Measurements from ENCODE around the gene CCDC3. TPM values are rescaled to one million over a fixed set of nuclear protein-coding genes. Genes with fewer than 3 reads are reported as not detected.
A peak's percentile ranks its signal among the peaks of the same experiment; 100 is the strongest.

Gene CCDC3
- polyA plus RNA-seq, 6 donors from 2014 or later, result not detected

GRCh38 chr10:13026873-13027272 is 25.4 kb upstream of the CCDC3 start:
- Mint-ChIP-seq H3K9me3 (peaks cover 6 to 33% (median 19%) of the 10 kb centered on the region in 7 donors), H3K27me3 (peaks cover 34 to 44% (median 44%) of the 10 kb centered on the region in 3 donors), H3K27ac (no peak overlapping the region), H3K36me3 (peaks cover 3 to 7% of the 10 kb centered on the region in 2 donors), H3K4me1 (no peaks in the 10 kb centered on the region), H3K4me3 (no peak overlapping the region)
- ATAC-seq (ENCODE audit: low read depth in 2 of 2) (no peak), DNase-seq (no peak)

- Mint-ChIP-seq H3K27me3 (peaks cover 25 to 34% (median 30%) of the 10 kb centered on the region in 3 donors), H3K4me1 (no peaks in the 10 kb centered on the region), H3K4me3 (no peak overlapping the region)
These were observed 22.2 kb upstream of the CCDC3 start for GRCh38 chr10:13023754-13024153.

GRCh38 chr10:13019280-13019679 is 17.8 kb upstream of the CCDC3 start:
- H3K27me3 Mint-ChIP-seq, result peaks cover 11 to 21% (median 12%) of the 10 kb centered on the region in 3 donors
- no peaks in the 10 kb centered on the region for H3K4me1 Mint-ChIP-seq
- H3K4me3 Mint-ChIP-seq, result no peak overlapping the region
- peaks cover 7 to 8% of the 10 kb centered on the region in 2 donors for H3K36me3 Mint-ChIP-seq
- H3K27ac Mint-ChIP-seq, result no peak overlapping the region
- ATAC-seq (ENCODE audit: low read depth in 2 of 2), result no peak
- peaks cover 6 to 29% (median 10%) of the 10 kb centered on the region in 7 donors for H3K9me3 Mint-ChIP-seq
- no peak for DNase-seq

More at GRCh38 chr10:13023754-13024153, 22.2 kb upstream of the CCDC3 start:
- no peak for ATAC-seq (ENCODE audit: low read depth in 2 of 2)
- Mint-ChIP-seq H3K9me3 (peaks cover 6 to 33% (median 19%) of the 10 kb centered on the region in 7 donors), H3K36me3 (peaks cover 3 to 7% of the 10 kb centered on the region in 2 donors), H3K27ac (no peak overlapping the region)
- DNase-seq, result no peak

DNA sequence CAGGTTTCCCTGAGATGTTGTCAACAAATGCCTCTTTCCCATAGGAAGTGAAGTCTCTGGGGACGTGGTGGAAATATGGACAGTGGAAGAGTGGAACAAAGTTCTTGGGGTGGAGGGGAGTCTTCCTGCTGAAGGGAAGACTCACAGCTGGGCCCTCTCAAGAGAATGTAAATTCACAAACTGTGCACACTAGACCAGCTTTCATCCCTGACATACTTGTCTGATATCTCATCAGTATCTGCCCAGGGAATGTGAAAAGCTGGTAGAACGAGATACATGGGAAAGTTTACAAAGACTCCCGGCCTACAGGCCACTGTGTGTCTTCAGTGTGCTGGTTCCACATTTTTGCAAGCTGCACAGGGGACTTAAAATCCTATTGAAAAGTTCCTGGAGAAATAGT is 16.7 kb upstream of the CCDC3 start:
- Mint-ChIP-seq H3K27me3 (peaks cover 11 to 27% (median 12%) of the 10 kb centered on the region in 3 donors), H3K27ac (no peak overlapping the region), H3K9me3 (peaks cover 0 to 19% (median 6%) of the 10 kb centered on the region in 7 donors), H3K4me1 (no peaks in the 10 kb centered on the region), H3K36me3 (peaks cover 0 to 8% of the 10 kb centered on the region in 2 donors), H3K4me3 (no peak overlapping the region)
- no peak for ATAC-seq (ENCODE audit: low read depth in 2 of 2)
- DNase-seq, result no peak

- ATAC-seq (ENCODE audit: low read depth in 2 of 2), result no peak
- DNase-seq, result no peak
- Mint-ChIP-seq H3K4me1 (no peaks in the 10 kb centered on the region), H3K27me3 (peaks cover 13 to 25% (median 19%) of the 10 kb centered on the region in 3 donors), H3K4me3 (no peak overlapping the region), H3K9me3 (peaks cover 0 to 16% (median 0%) of the 10 kb centered on the region in 7 donors), H3K27ac (no peak overlapping the region), H3K36me3 (peaks cover 0 to 4% of the 10 kb centered on the region in 2 donors)
These were observed 15.4 kb upstream of the CCDC3 start for GRCh38 chr10:13016886-13017285.

- H3K4me3 Mint-ChIP-seq, result no peak overlapping the region
- no peak overlapping the region for H3K27ac Mint-ChIP-seq
- no peaks in the 10 kb centered on the region for H3K4me1 Mint-ChIP-seq
- no peak for DNase-seq
- H3K9me3 Mint-ChIP-seq, result peaks cover 0 to 20% (median 0%) of the 10 kb centered on the region in 7 donors
- peaks cover 0 to 4% of the 10 kb centered on the region in 2 donors for H3K36me3 Mint-ChIP-seq
- no peak for ATAC-seq (ENCODE audit: low read depth in 2 of 2)
- H3K27me3 Mint-ChIP-seq, result peaks cover 14 to 29% (median 21%) of the 10 kb centered on the region in 3 donors
These were observed 14.9 kb upstream of the CCDC3 start for GRCh38 chr10:13016426-13016825.

DNA sequence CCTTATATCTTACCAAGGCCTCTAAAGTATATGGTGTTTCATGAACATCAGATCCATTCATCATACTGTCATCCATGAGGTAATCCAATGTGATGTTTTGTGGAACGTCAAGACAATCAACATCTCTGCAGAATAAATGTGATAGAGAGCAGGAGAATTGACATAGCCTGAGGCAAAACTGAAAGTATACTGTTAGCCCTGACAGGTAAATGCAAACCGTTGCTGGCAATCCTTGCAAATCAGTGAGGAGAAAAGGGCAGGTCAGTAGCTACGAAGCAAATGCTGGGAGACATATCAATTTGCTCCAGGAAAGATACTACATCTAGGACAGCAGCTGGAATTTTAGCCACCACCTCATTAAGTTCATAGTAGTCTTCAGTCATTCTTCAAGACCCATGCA is 4.5 kb upstream of the CCDC3 start:
- H3K27ac Mint-ChIP-seq, result no peak overlapping the region
- ATAC-seq (ENCODE audit: low read depth in 2 of 2) (no peak), DNase-seq (no peak)
- no peak overlapping the region for H3K4me3 Mint-ChIP-seq
- peaks cover 0 to 10% (median 5%) of the 10 kb centered on the region in 7 donors for H3K9me3 Mint-ChIP-seq
- H3K36me3 Mint-ChIP-seq, result no peaks in the 10 kb centered on the region
- H3K27me3 Mint-ChIP-seq, result peaks cover 27 to 59% (median 52%) of the 10 kb centered on the region in 3 donors
- peaks cover 0 to 9% (median 2%) of the 10 kb centered on the region in 3 donors for H3K4me1 Mint-ChIP-seq

DNA sequence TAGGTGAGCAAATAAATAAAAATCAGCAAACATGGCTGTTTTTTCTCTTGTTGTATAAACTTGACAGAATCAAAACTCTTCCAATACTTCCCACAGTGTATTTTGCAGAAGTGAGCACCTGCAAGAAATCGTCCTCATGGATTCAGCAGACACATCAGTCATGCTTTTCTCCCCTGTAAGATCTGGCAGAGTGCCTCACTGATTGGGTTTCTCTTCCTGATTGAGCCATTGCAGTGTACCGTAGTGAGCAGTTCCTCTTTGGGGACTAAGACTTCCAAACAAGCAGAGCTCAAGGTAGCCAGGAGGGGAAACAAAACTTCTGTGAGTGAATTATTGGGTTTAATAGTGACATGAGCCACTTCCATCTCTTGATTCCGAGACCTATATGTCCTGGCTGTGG is 2.2 kb upstream of the CCDC3 start:
- H3K9me3 Mint-ChIP-seq, result peaks cover 0 to 10% (median 0%) of the 10 kb centered on the region in 7 donors
- no peak overlapping the region for H3K27ac Mint-ChIP-seq
- DNase-seq, result no peak
- peaks cover 39 to 69% (median 68%) of the 10 kb centered on the region in 3 donors for H3K27me3 Mint-ChIP-seq
- no peaks in the 10 kb centered on the region for H3K36me3 Mint-ChIP-seq
- ATAC-seq (ENCODE audit: low read depth in 2 of 2), result peak in 1 of 2 donors; percentile 28
- H3K4me1 Mint-ChIP-seq, result peaks cover 0 to 17% (median 7%) of the 10 kb centered on the region in 3 donors
- H3K4me3 Mint-ChIP-seq, result no peak overlapping the region

- no peak for DNase-seq
- H3K27ac Mint-ChIP-seq, result no peak overlapping the region
- H3K27me3 Mint-ChIP-seq, result peaks cover 32 to 75% (median 69%) of the 10 kb centered on the region in 3 donors
- no peak for ATAC-seq (ENCODE audit: low read depth in 2 of 2)
- no peaks in the 10 kb centered on the region for H3K36me3 Mint-ChIP-seq
- peak overlapping the region in 4 of 8 donors; percentile 11 to 49 (median 24) for H3K4me3 Mint-ChIP-seq
- H3K4me1 Mint-ChIP-seq, result peaks cover 0 to 17% (median 7%) of the 10 kb centered on the region in 3 donors
- peaks cover 0 to 9% (median 0%) of the 10 kb centered on the region in 7 donors for H3K9me3 Mint-ChIP-seq
These were observed 1.5 kb upstream of the CCDC3 start for GRCh38 chr10:13003004-13003403.

DNA sequence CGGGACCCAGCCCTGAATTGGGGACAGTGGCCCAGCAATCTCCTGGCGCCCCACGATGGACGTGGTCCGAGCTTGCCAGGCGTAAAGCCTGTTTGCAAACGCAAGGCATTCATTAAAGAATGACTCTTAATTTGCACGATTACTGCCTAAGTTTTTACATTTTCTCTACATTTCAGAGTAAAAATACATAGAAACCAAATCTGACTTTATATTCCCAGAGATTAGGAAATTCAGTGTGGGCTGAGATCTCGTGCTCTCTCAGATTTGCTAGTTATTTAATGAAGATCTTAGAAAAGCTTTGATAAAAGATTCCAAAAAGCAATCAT is 337 bp upstream of the CCDC3 start:
- H3K4me3 Mint-ChIP-seq, result peak overlapping the region in 5 of 8 donors; percentile 16 to 62 (median 35)
- peaks cover 0 to 4% (median 0%) of the 10 kb centered on the region in 7 donors for H3K9me3 Mint-ChIP-seq
- ATAC-seq (ENCODE audit: low read depth in 2 of 2), result no peak

GRCh38 chr10:13000431-13000830 is 1.1 kb downstream of the CCDC3 start:
- Mint-ChIP-seq H3K4me1 (peaks cover 0 to 17% (median 7%) of the 10 kb centered on the region in 3 donors), H3K4me3 (peak overlapping the region in 7 of 8 donors; percentile 65 to 81 (median 68)), H3K36me3 (no peaks in the 10 kb centered on the region), H3K27me3 (peaks cover 29 to 69% (median 69%) of the 10 kb centered on the region in 3 donors), H3K27ac (no peak overlapping the region), H3K9me3 (peaks cover 0 to 4% (median 0%) of the 10 kb centered on the region in 7 donors)
- DNase-seq (no peak), ATAC-seq (ENCODE audit: low read depth in 2 of 2) (no peak)

More for the DNA sequence above, 337 bp upstream of the CCDC3 start:
- peaks cover 23 to 77% (median 70%) of the 10 kb centered on the region in 3 donors for H3K27me3 Mint-ChIP-seq
- no peak overlapping the region for H3K27ac Mint-ChIP-seq
- no peak for DNase-seq
- H3K4me1 Mint-ChIP-seq, result peaks cover 0 to 17% (median 7%) of the 10 kb centered on the region in 3 donors
- no peaks in the 10 kb centered on the region for H3K36me3 Mint-ChIP-seq

DNA sequence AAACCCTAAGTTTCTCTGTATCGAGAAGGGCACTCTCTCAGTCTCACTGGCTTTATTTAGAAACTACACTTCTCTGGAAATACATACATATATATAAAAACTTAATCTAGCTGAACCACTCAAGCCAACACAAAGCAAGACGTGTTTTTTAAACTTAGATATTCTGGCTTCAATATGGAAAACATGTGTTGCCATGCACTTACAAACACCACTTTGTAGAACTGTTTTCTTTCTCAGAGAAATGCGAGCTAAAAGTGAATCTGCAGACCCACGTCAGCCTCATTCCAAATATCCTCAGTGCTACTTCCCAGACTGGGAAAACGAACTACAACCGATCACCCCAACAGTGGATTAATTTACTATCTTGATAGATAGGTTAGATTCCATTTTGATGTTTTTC is 1.7 kb downstream of the CCDC3 start:
- H3K4me3 Mint-ChIP-seq, result peak overlapping the region in 2 of 8 donors; percentile 65 to 68
- no peak overlapping the region for H3K27ac Mint-ChIP-seq
- no peaks in the 10 kb centered on the region for H3K36me3 Mint-ChIP-seq
- peaks cover 30 to 65% (median 64%) of the 10 kb centered on the region in 3 donors for H3K27me3 Mint-ChIP-seq
- peaks cover 0 to 17% (median 7%) of the 10 kb centered on the region in 3 donors for H3K4me1 Mint-ChIP-seq
- ATAC-seq (ENCODE audit: low read depth in 2 of 2) (no peak), DNase-seq (no peak)
- H3K9me3 Mint-ChIP-seq, result peaks cover 0 to 2% (median 0%) of the 10 kb centered on the region in 7 donors

DNA sequence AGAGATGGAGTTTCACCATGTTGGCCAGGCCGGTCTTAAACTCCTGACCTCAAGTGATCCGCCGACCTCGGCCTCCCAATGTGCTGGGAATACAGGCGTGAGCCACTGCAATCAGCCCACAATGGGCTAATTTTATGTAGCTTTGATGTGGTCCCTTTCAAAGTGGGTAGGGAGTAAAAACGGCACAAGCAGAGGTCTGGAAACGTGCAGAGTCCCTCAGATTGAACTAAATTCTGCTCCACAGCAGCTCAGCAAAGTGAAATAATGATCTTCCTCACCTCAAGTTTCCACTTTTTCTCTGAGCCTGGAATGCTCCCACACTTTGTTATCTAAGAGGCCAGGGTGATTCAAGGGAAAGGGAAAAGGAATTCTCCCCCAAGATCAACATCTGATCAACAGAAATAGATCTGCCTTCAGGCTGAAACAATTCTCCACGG is 6.1 kb downstream of the CCDC3 start:
- Mint-ChIP-seq H3K4me3 (no peak overlapping the region), H3K27me3 (peaks cover 24 to 44% (median 34%) of the 10 kb centered on the region in 3 donors), H3K36me3 (no peaks in the 10 kb centered on the region), H3K4me1 (peaks cover 0 to 2% (median 0%) of the 10 kb centered on the region in 3 donors), H3K9me3 (no peaks in the 10 kb centered on the region), H3K27ac (no peak overlapping the region)
- no peak for DNase-seq
- no peak for ATAC-seq (ENCODE audit: low read depth in 2 of 2)

GRCh38 chr10:12993595-12993994 is 7.9 kb downstream of the CCDC3 start:
- Mint-ChIP-seq H3K27me3 (peaks cover 17 to 33% (median 23%) of the 10 kb centered on the region in 3 donors), H3K9me3 (no peaks in the 10 kb centered on the region), H3K4me3 (no peak overlapping the region), H3K27ac (no peak overlapping the region), H3K36me3 (no peaks in the 10 kb centered on the region), H3K4me1 (no peaks in the 10 kb centered on the region)
- ATAC-seq (ENCODE audit: low read depth in 2 of 2) (no peak), DNase-seq (no peak)

All from naive B cell (primary cell).